Activated CD4-positive, alpha-beta T cell treated with anti-CD3 and anti-CD28 coated beads for 24 hours (primary cell): ENCODE data around the gene XYLT1.
A peak's percentile ranks its signal among the peaks of the same experiment; 100 is the strongest.
"Not testable (repeated sequence)": the region's sequence is repeated elsewhere in the genome, so short reads cannot be mapped to it uniquely, and the experiment has no call there.

Experiments
- DNase-seq, 2 donors: peaks; one replicate each; pipeline ENCODE4 v3.0.0-alpha.2; 2020; ENCODE audit warnings: low read depth in 2 of 2

XYLT1 gene

DNA sequence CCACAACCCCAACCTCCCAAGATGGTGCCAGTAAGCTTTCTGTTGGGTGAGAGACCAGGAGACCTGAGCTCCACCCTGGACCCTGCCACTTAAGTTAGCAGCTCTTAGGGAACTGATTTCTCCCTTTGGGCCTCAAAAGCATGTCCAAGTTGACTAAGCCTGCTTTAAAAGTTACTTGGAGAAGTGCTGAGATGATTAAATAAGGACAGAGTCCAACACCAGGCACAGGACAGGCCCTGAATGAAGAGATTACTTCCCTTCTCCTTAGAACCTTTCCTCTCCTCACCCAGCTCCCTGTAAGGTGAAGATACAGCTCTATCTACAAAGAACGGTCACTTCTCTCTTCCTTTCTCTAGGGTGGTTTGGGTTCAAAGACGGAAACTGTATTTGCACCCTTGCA, 162.6 kb downstream of the XYLT1 start:
- no peak for DNase-seq

DNA sequence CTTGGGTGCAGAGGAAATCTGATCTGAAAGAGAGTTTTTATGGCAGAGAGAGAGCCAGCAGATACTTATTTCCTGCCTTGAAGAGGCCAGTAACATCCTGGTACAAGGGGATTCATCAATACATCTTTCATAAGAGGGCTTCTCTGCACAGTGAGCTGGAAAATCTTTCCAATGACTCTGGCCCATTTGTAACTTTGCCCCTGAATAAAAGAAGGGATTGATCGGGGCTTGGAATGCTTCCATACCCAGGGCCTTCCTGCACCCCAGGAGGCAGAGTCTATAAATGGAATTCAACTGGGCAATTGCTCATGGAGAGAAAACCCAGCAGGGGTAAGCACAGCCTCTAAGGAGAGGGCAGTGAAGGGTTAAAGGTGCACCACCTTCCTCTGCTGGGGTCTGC, 163.3 kb downstream of the XYLT1 start:
- DNase-seq, result no peak

DNA sequence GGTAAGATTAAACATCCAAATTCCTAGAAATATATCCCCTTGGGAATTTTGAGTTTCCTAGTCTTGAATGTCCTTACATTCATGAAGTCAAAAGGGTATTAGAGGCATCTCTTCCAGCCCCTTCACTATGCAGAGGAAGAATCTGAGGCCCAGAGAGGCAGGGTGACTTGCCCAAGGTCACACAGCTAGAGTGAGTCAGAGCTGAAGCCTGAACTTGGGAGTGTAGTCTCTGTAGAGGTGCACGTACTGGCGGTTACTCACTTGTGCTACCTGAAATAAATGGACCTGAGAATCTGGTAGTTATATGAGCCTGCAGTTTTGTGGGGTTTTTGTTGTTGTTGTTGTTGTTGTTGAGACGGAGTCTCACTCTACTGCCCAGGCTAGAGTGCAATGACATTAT, 164.0 kb downstream of the XYLT1 start:
- DNase-seq, result no peak

DNA sequence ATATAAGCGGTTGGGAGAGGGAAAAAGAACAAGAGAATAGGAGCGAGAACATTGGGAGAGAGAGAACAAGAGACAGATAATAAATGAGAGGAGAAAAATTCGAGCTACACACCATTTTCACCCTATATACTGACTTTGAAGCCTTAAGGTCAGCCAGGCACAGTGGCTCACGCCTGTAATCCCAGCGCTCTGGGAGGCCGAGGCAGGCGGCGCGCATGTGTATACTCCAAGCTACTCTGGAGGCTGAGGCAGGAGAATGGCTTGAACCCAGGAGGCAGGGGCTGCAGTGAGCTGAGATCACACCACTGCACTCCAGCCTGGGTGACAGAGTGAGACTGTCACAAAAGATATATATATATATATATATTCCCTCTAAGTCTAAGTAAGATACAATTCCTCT, 164.5 kb downstream of the XYLT1 start:
- DNase-seq, result not testable (repeated sequence)

DNA sequence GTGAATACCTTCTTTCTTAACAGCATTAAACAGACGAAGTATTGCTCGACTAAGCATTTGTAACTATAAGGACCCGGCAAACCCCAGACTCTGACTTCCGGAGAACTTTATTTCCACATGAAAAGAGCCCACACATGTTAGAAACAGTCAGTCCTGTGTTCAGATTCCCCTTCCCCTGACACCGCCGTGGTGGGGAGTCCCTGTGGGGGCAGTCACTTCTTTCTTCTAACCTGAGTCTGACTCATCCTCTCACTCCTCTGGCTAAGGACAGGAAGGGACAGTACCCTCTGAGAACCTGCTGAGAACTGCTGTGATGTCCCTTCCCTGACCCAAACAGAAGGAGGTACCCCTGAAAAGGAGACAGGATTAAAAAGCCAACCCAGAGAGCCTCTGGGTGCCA, 165.1 kb downstream of the XYLT1 start:
- peak; percentile 14 to 33 for DNase-seq

DNA sequence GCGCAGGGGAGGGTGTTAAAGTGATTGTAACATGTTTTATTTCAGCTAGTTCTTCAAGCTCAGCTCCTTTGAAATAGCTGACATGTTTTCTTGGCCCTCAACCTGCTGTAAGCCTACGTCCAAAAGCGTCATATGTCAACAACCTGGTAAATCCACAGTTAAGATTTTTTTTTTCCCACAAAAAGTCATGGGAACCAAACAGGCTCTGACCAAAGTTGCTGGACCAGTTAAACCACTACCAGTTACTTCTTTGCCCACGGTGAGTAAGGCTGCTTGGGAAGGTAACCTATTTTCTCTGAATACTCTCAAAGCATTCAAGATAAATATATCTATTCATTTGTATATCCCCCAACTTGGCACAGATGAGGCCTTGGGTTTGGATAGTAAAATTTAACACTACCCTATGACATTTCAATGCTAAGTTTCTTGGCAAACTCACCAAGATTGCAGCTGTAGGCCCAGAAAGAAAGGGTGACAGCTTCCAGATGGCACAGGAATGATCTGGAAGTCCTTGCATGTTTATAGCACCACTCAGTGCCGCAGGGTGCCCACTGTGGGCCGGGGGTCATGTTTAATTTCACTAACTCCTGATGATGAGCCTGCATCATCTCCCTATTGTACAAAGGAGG, 166.2 kb downstream of the XYLT1 start:
- no peak for DNase-seq

DNA sequence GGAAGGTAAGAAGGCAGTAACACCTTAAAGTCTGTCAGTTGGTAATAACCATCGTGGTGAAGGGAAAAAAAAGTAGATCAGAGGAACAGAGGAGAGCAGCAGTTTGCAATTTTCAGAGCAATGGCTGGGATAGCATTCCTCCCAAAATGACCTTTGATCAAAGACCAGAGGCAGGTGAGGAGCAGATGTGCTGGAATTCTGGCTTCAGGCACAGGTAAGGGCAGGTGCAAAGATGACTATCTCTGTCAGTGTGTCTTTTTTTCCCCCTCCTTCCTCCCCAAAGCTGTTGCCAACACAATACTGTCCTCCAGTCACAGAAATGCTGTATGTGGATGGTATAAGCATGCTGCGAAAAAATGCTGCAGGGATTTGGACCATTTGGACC, 166.7 kb downstream of the XYLT1 start:
- DNase-seq, result no peak

DNA sequence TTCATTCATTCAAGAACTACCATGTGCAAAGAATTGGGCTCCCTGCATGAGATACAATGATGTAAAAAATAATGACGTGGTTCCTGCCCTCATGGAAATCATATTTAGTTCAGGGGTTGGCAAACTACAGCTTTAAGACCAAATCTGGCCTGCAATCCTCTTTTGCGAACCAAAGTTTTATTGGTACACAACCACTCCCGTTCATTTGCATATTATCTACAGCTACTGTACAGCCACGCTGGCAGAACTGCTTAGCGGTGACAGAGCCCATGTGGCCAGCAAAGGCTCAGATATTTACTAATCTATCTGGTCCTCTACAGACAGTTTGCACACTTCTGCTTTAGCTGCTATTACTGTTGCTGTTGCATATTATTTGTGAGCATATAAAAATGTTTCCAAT, 167.7 kb downstream of the XYLT1 start:
- DNase-seq, result no peak

DNA sequence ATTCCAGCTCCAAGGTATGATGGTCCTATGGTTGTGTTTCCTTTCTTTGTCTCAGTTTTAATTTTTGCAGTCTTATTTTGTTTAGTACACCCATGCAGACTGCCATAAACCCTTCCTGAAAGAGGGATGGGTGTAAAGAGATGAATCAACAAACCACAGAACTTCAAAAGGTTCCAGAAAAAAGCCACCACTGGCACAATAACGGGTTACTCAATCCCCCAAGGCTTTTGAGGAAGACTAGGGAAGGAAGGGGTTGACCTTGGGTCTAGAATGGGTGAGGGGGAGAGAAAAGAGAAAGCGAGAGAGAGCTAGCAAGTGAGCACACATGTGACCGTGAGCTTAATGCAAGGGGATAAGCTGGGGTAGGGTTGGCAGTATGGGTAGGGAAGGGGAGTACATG, 168.1 kb downstream of the XYLT1 start:
- no peak for DNase-seq

DNA sequence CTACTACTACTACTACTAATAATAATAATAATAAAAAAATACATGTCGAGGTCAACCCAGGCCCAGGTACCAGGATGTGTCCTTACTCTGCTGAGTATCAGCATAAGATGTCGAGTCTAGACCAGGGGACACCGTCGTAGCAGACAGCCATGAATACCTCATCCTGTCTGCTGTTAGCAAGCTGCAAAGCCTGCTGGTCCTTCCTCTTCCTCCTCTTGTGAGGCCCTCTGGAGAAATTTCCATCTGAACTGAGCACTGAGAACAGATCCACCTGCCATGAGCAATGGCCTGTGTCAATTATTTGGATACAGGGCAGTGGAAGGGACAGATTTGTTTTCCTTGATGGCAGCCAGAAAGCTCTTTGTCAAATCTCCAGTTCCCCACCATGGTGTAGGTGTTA, 168.5 kb downstream of the XYLT1 start:
- DNase-seq, result no peak

DNA sequence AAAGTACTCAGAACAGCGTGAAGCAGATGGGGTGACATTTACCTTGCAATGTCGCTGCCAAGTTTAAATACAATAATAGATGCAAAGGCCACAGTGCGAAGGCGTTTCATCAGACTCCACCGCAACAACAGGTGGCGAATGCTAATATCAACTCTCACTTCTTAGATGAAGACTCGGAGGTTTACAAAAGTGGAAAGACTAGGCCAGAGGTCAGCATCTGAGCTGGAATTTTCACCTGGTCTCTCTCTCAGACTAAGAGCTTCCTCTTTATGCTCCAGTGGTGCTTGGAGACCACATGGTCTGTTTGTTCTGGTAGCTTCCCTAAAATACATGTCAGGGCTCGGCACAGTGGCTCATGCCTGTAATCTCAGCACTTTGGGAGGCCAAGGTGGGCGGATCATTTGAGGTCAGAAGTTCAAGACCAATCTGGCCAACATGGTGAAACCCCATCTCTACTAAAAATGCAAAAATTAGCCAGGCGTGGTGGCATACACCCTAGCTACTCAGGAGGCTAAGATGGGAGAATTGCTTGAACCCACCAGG, 169.1 kb downstream of the XYLT1 start:
- no peak for DNase-seq

DNA sequence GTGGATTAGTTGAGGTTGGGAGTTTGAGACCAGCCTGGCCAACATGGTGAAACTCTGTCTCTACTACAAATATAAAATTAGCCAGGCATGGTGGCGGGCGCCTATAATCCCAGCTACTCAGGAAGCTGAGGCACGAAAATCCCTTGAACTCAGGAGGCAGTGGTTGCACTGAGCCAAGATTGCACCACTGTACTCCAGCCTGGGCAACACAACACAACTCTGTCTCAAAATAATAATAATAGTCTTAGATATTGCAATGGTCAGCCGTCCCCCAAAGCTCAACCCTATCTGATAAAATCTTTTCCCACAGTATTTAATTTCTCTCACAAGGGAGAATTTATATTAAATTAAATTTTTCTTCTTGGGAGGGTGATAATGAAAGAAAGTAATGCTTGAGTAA, 169.6 kb downstream of the XYLT1 start:
- no peak for DNase-seq

DNA sequence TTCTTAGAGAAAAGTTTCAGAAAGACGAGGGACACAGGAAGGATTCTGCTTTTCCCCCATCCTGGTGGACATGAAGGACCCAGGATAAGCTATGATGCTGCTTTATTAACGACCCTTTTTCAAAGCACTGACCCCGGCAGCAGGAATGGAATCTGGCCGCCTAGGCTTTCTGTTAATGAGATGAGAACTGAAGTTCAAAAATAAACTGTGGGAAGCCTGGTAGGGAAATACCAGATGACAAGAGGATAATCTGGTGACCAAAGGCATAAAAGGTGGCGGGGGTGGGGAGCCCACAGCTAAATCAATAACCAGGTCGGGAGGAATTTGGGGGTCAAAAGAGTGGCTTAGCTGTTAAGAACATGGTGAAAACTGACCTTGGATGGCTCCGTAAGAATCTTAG, 171.0 kb downstream of the XYLT1 start:
- no peak for DNase-seq

DNA sequence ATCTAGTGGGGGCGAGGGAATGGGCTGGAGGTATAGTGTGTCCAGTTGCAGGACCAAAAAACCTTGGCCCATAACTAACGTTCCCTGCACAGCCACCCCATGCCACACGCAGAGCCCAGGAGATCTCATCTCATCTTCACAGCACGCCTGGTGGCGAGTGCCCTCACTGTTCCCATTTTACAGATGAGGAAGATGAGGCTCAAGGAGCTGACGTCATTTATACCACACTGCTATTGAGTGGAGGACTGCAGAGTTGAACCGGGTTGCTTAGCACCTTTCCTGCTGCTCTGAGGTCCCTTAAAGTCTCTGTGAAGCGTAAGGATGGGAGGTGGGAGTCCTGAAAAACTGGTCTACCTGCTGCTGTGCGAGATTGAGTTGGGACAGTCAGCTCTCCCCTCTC, 172.5 kb downstream of the XYLT1 start:
- DNase-seq, result no peak

DNA sequence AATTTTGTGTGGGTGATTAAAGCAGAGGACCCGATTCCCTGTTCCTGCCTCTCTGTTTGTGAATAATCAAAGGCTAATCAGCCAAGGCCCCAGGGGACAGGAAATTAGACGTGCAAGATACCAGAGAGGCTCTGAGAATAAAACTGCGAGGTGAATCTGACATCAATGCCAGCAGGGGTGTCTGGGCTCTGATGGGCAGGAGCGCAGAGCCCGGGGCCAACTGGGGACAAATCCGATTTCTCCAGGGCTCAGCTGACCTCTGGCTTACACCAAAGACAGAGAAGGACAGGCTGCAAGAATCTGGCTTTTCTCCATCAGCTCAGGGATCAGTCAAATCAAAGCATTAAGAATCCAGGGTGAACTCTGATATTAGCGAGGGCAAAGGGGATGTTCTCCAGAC, 174.3 kb downstream of the XYLT1 start:
- DNase-seq, result no peak

DNA sequence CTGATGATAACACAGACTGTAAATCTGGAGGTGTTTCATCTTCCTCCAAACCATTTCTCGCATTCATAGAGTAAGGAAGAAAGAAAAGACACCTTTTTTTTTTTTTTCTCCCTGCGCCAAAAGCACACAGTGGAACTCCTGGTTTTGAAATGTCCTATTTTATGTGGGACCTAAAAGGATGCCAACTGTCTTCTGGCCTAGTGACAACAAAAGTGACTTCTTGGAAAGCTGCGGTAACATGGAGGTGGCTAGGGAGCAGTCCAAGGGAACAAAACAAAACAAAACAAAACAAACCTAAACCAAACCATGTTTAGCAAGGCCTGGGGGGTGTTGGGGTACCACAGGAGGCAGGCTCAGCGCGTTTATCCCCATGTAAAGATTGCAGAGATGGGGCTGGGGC, 174.8 kb downstream of the XYLT1 start:
- no peak for DNase-seq

DNA sequence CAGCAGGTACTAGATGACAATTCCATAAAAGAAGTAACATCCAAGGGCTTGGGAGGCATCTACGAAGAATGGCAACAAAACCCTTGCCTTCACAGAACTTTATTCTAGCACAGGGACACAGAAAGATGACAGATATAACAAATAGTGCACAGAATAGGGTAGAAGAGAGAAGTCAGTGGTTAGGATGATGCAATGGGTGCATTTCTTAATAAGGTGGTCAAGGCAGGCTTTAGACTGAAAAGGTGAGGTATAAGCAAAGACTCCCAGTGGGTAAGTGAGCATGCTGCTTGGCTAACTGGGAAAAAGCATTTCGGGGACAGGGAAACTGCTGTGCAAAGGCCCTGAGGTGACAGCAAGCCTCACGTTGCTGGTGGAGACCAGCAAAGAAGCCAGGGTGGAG, 175.9 kb downstream of the XYLT1 start:
- DNase-seq, result no peak

DNA sequence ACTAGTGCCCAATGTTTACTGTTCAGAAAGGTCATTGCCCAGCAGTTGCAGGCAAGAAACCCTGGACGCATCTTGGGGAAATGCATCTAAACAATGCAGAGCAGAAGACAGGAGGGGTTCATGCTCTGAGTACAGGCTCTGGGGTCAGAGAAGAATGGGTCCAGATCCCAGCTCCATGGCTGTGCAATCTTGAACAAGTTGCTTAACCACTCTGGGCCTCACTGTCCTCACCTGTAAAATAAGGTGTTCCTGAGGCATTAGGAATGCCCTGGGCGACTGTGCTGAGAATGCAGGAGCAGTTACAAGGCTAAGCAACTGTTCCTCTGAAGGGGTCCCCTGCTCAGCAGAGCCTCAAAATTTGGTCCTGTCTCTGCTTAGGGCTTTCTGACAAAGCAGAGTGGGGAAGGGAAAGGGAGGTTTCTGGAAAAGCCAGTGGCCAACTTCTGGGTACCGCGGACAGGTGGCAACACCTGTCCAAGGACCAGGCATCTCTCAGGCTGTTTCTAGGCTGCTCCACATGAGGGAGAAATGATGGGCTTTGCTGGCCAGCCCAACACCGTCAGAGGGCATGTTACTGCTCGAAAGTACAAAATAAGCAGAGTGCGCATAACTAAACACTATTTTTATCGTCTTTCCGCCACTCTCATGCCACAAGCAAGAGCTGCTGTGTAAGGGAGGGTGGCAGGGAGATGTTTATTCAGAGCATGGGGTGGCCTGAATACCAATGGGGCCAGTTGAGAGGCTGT, 176.8 kb downstream of the XYLT1 start:
- DNase-seq, result no peak

DNA sequence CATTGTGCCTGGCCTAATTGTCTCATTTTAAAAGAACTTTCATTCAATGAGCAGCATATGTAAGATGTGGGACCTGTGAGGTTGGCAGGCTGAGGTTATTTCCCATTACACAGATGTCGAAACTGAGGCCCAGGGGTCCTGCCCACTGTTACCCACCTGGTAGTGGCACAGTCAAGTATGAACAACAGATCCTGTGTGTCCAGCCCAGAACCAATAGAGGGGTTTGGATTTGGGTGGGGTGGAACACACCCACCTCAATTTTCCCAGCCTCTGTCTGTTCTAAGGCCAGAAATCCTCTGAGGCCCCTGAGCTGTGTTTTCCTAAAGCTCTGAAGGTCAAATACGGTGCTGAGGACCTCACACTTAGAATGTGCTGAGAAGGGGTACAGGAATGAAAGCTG, 179.5 kb downstream of the XYLT1 start:
- DNase-seq, result no peak

DNA sequence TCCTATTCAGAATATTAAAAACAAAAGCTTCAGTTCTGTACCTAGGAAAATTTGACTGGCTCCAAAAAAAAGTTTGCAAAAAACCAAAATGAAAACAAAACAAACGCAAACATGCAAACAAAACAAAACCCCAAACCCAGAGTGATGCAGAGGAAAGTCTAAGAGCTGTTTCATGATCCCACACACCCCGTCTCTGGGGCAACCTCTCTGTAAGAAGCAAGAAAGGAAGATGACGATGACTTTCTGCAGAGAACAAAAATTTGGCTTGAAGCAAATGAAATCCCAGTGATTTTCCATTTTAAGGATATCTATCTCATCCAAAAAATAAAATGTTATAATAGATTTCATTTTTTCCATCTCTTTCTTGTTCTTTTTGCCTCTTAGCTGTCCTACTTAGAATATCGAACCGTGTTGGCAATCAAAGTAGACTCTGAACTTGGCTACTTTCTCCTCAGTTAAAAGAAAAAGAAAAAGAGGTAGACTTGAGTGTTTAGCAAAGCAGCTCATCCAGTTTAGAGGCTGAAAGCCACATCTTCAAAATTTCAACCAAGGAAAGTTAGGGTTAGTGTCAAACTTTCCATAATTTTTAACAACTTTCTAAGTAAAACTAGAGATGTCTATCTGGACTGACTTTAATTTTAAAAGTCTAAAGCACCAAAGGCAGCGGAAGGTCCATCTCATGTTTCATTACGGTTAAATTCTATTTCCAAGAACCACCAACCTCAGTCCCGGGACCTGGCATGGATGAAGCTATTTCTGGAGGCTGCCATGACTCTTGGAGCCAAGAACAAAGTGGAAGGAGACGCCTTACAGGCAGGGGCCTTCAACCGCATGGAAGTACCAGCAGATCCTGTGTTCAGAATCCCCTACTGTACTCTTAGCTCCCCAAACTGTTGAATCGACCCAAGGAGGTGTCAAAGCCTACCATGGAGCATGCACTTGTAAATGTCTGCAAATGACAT, 180.8 kb downstream of the XYLT1 start:
- DNase-seq, result no peak

DNA sequence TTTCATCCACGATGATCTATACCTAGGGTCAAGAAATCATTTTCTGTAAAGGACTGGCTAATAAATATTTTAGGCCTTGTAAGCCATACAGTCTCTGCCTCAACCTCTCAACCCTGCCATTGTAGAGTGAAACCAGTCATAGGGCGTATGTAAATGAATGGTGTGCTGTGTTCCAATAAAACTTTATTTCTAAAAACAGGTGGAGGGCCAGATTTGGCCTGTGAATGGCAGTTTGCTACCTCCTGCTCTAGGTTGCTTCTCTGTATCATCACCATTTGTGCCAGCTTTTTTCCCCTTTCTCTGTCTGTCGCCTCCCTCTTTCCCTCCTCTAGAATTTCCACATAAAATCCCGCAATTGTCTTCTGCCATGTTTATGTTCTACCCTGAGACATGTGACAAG, 181.7 kb downstream of the XYLT1 start:
- DNase-seq, result no peak

DNA sequence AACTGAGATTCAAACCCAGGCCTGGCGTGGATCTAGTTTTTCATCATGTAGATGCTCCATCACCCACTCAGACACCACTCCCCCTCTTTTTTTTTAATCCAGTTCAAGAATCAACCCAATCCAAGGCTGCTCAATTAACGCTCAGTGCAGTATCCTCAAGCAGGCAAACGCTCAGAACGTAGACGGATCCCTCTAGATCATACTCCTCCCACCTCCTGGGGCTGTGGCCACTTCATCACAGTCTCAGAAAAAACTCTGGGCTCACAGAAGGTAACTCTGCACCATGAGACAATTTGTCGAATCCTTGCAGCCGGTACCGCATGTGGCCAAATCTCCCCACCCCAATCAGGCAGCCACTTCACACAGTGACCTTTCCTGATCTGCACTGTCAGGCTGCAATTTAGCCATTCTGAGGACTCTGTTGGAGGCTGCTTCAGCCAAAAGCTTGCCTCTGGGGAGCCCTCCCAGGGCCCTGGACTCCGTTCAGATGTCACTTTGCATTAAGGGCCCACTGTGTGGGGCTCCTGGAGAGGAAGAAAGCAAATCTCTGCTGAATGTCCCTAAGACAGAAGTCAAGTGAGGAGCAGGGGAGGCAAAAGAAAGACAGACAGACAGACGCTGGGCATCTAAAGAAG, 183.5 kb downstream of the XYLT1 start:
- no peak for DNase-seq
